ENCODE data around the gene ASPSCR1. TPM values are rescaled to one million over a fixed set of nuclear protein-coding genes. Genes with fewer than 3 reads are reported as not detected.

The ASPSCR1 gene
- total and polyA plus RNA-seq, 2 of the 13 experiments (the other 11 are each of a cell fraction or from before 2014, with no cell fraction given), result 274 to 314 TPM

GRCh38 chr17:81961521-81962498 is 15.6 kb upstream of the ASPSCR1 start (continued):
- TF ChIP-seq TIGD3 (CRISPR knock-in tag; IDR thresholded peaks at IDR 0.05; ENCODE audit: borderline replicate concordance), result no peak
- 0 out of 2 replicates have a peak, but pooled peaks have one; percentile 31 for TF ChIP-seq NKX3-1 (CRISPR knock-in tag; IDR thresholded peaks at IDR 0.05)
- no peak for TF ChIP-seq ZNF501 (CRISPR knock-in tag; IDR thresholded peaks at IDR 0.05)
- no peak for TF ChIP-seq HMGXB3 (CRISPR knock-in tag; IDR thresholded peaks at IDR 0.05; ENCODE audit: borderline replicate concordance)
- TF ChIP-seq RBM22 (optimal IDR thresholded peaks at IDR 0.05; ENCODE audit: low read length), result peak; percentile 48
- no peak for TF ChIP-seq TGIF2 (CRISPR knock-in tag; IDR thresholded peaks at IDR 0.05)
- no peak for TF ChIP-seq ZNF251 (CRISPR knock-in tag; IDR thresholded peaks at IDR 0.05)
- peak; percentile 70 for TF ChIP-seq AKAP8 (CRISPR knock-in tag; IDR thresholded peaks at IDR 0.05)
- TF ChIP-seq ZNF615 (CRISPR knock-in tag; IDR thresholded peaks at IDR 0.05; ENCODE audit: borderline replicate concordance), result no peak
- TF ChIP-seq ZBTB21 (CRISPR knock-in tag; IDR thresholded peaks at IDR 0.05), result no peak
- 0 out of 2 replicates have a peak, but pooled peaks have one; percentile 12 for TF ChIP-seq RARA (CRISPR knock-in tag; IDR thresholded peaks at IDR 0.05)
- TF ChIP-seq SNAPC5 (CRISPR knock-in tag; IDR thresholded peaks at IDR 0.05; ENCODE audit: borderline replicate concordance), result no peak
- no peak for TF ChIP-seq ZNF124 (CRISPR knock-in tag; IDR thresholded peaks at IDR 0.05)
- TF ChIP-seq GMEB1 (CRISPR knock-in tag; IDR thresholded peaks at IDR 0.05; ENCODE audit: borderline replicate concordance), result 0 out of 2 replicates have a peak, but pooled peaks have one; percentile 41
- no peak for TF ChIP-seq PCBP2 (optimal IDR thresholded peaks at IDR 0.05; ENCODE audit: low read depth, low read length, poor library complexity, severe bottlenecking)
- TF ChIP-seq ESRRA (CRISPR knock-in tag; IDR thresholded peaks at IDR 0.05; ENCODE audit: low read depth), result 0 out of 2 replicates have a peak, but pooled peaks have one; percentile 16
- no peak for TF ChIP-seq ZNF256 (CRISPR knock-in tag; conservative IDR thresholded peaks at IDR 0.05)
- no peak for TF ChIP-seq ZNF644 (CRISPR knock-in tag; IDR thresholded peaks at IDR 0.05; ENCODE audit: low read depth)
- TF ChIP-seq ZNF710 (CRISPR knock-in tag; IDR thresholded peaks at IDR 0.05; ENCODE audit: borderline replicate concordance), result peak; percentile 18; the same call in 1 of the 2 replicates
